22Rv1 (cell line): ENCODE measurements around the gene METTL25.

Experiments
- H3K27ac ChIP-seq: fragments of 450-650 bp; 2 replicates; pipeline ENCODE4 v1.5.1; 2017
- ZFX ChIP-seq: fragments of 450-650 bp; IDR thresholded peaks from 2 replicates; pipeline ENCODE4 v1.6.1; 2017; ENCODE audit warnings: antibody characterized with exemption, borderline replicate concordance
- TF ChIP-seq, protein P1 (sequence below): fragments of 450-650 bp; IDR thresholded peaks from 2 replicates; pipeline ENCODE4 v1.5.1; 2017; ENCODE audit warnings: mild to moderate bottlenecking

METTL25 gene

DNA sequence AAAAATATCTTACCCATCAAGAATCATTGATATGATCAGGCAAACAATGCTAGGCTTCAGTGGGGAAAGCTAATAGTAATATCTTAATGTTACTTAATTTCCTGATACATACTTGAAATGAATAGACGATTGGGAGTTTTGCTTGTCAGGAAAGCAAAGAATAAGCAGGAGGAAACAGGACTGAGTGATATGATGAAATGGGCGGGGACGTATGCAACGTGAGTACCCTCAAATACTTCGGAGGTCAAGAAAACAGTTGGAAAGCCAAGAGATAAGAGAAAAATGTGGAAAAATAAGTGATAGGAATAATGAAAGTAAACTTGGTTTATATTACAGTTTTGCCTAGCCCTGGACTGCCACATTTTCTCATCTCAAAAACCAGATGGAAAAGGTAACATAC lies 49.2 kb downstream of the METTL25 start:
- H3K27ac ChIP-seq: no peak overlapping the region
- TF ChIP-seq, protein P1, sequence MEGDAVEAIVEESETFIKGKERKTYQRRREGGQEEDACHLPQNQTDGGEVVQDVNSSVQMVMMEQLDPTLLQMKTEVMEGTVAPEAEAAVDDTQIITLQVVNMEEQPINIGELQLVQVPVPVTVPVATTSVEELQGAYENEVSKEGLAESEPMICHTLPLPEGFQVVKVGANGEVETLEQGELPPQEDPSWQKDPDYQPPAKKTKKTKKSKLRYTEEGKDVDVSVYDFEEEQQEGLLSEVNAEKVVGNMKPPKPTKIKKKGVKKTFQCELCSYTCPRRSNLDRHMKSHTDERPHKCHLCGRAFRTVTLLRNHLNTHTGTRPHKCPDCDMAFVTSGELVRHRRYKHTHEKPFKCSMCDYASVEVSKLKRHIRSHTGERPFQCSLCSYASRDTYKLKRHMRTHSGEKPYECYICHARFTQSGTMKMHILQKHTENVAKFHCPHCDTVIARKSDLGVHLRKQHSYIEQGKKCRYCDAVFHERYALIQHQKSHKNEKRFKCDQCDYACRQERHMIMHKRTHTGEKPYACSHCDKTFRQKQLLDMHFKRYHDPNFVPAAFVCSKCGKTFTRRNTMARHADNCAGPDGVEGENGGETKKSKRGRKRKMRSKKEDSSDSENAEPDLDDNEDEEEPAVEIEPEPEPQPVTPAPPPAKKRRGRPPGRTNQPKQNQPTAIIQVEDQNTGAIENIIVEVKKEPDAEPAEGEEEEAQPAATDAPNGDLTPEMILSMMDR: no peak
- no peak for TF ChIP-seq ZFX

DNA sequence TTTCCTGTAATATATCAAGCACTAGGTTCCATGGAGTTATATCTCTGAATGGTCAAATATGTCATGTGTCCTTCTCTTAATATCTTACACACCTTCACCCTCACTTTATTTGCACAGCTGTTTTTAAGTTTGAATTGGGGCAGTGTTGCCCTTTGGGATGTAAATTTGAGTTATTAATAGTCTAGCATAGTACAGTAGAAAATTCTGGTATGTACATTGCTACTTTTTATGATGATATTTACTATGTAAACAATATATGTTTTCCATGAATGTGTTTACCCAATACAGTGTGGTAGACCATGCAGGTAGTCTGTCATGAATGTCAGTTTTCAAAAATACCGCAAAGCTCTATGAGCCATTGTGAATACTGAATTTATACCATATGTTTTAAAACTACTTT lies 50.5 kb downstream of the METTL25 start:
- TF ChIP-seq, protein P1: no peak
- H3K27ac ChIP-seq: no peak overlapping the region

DNA sequence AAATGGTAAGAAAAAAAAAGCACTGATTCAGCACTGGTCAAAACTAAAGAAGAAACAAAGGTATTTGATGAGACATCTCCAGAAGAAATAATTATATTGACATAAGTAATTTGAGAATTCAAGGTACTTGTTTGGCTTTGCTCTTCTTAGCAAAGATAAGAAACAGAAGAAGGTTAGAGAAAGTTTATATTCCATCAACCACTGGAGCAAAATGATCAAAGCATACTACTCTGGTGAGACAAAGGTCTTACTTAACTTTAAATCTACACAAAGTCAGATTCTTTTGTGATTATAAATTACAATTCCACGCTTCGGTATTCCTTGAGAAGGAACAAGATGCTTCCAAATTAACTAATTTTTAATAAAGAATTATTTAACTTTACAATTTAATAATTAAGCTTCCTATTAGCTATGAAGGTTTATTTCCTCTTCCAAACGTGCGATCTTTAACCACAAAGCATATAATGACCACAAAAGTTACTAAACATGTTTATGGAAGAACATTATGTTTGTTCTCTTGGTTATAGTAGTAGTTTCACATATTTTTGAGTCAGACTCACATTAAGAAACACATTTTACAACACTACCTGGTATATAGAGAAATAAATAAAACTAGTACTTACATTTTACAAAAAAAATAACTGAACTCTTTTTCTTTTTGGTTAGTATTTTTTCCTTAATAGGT lies 53.4 kb downstream of the METTL25 start:
- TF ChIP-seq, protein P1: no peak
- no peak for TF ChIP-seq ZFX
- no peak overlapping the region for H3K27ac ChIP-seq

DNA sequence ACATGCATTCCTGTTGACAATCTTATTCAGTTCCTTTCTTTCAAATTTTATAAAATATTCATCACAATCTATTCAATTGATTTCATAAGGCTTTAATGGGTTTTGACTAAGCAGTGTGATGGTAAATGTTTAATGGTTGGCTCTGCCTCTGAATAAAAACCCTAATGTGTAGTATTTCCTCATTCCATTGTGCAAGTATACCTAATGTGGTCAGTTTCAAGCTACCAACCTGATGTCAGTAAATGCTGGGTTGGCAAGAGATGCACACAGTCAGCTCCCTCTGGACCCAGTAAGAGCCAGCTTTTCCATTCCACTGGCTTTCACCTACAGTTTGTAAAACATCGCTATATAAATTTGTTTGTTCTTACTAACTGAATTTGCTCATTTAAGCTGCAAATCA lies 53.9 kb downstream of the METTL25 start:
- no peak for TF ChIP-seq ZFX
- TF ChIP-seq, protein P1: no peak
- H3K27ac ChIP-seq: no peak overlapping the region

DNA sequence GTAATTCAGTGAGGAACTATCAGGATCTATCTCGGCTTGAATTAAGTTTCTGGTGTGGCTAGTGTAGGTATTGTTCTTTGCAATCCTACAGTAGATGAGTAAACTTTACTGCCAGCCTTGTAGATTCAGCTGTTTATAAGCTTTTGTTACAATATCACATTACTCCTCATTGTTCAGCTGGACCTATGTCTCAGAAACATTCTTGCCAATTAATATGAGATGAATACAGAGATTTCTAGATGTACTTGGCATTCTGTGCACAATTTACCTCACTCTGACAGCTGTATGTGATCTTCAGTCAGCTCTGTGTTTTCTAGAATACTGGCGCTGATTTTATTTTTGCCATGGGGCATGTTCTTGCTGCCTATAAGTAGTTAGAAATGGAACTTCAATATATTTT lies 55.7 kb downstream of the METTL25 start:
- TF ChIP-seq ZFX: no peak
- TF ChIP-seq, protein P1: no peak
- no peak overlapping the region for H3K27ac ChIP-seq

DNA sequence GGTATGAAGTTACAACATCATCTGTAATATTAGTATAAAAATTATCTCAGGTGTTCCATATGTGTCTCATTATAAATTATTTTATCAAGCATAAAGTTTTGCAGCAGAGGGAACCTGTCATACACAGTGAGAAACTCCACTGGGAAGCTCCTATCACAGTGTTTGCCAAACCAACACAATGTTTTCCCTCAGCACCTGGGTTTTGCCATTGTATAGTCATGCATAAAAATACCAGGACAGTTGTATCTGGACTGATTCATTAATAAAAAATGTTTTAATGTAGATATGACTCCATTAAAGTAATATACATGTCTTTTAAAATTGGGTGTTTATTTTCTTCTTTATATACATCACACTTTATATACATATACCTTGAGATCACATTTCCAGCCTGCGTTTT lies 56.6 kb downstream of the METTL25 start:
- no peak for TF ChIP-seq ZFX
- TF ChIP-seq, protein P1: no peak
- H3K27ac ChIP-seq: no peak overlapping the region

DNA sequence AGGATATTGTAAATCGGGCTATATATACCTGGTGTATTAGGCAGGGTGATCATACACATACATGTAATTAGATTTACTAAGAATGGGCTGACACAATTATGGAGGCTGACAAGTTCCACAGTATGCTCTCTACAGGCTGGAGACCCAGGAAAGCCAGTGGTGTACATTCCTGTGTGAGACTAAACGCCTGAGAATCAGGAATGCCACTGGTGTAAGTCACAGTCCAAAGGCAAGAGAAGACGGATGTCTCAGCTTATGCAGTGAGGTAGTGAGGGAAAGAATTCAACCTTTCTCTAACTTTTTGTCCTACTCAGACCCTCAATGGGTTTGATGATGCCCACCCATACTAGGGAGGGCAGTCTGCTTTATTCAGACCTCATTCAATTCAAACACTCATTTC lies 57.1 kb downstream of the METTL25 start:
- TF ChIP-seq, protein P1: no peak
- TF ChIP-seq ZFX: no peak
- no peak overlapping the region for H3K27ac ChIP-seq
